HG03196 (cell line): ENCODE results near the gene CAMTA1.

Experiments
- ATAC-seq: cut with Tn5 transposase; IDR thresholded peaks from one replicate; pipeline ENCODE4 v1.9.1; 2021; ENCODE audit not compliant: unreplicated experiment

CAMTA1 gene

GRCh38 chr1:7610106-7610731 is 825.0 kb downstream of the CAMTA1 start:
- no peak for ATAC-seq

GRCh38 chr1:7610936-7611335 is 825.7 kb downstream of the CAMTA1 start:
- no peak for ATAC-seq

GRCh38 chr1:7611421-7612010 is 826.3 kb downstream of the CAMTA1 start:
- ATAC-seq: no peak

- no peak for ATAC-seq
Observed at GRCh38 chr1:7613106-7613850, 828.0 kb downstream of the CAMTA1 start.

GRCh38 chr1:7613851-7614205 is 828.6 kb downstream of the CAMTA1 start:
- no peak for ATAC-seq

GRCh38 chr1:7614576-7615074 is 829.4 kb downstream of the CAMTA1 start:
- ATAC-seq: no peak

- no peak for ATAC-seq
Observed at GRCh38 chr1:7615138-7615537, 829.9 kb downstream of the CAMTA1 start.

- ATAC-seq: no peak
Observed at GRCh38 chr1:7616076-7616832, 831.0 kb downstream of the CAMTA1 start.

- ATAC-seq: no peak
Observed at GRCh38 chr1:7616953-7617352, 831.7 kb downstream of the CAMTA1 start.

GRCh38 chr1:7617826-7618225 is 832.6 kb downstream of the CAMTA1 start:
- no peak for ATAC-seq

- ATAC-seq: no peak
Observed at GRCh38 chr1:7620196-7620595, 834.9 kb downstream of the CAMTA1 start.

- no peak for ATAC-seq
Observed at GRCh38 chr1:7621334-7622219, 836.3 kb downstream of the CAMTA1 start.

GRCh38 chr1:7623842-7624241 is 838.6 kb downstream of the CAMTA1 start:
- ATAC-seq: no peak

GRCh38 chr1:7624791-7625355 is 839.6 kb downstream of the CAMTA1 start:
- ATAC-seq: no peak

- ATAC-seq: no peak
Observed at GRCh38 chr1:7625401-7625800, 840.1 kb downstream of the CAMTA1 start.

- no peak for ATAC-seq
Observed at GRCh38 chr1:7628273-7628672, 843.0 kb downstream of the CAMTA1 start.

- no peak for ATAC-seq
Observed at GRCh38 chr1:7629011-7629410, 843.8 kb downstream of the CAMTA1 start.

GRCh38 chr1:7629465-7630195 is 844.4 kb downstream of the CAMTA1 start:
- no peak for ATAC-seq

- ATAC-seq: no peak
Observed at GRCh38 chr1:7630378-7630777, 845.1 kb downstream of the CAMTA1 start.

GRCh38 chr1:7632176-7632575 is 846.9 kb downstream of the CAMTA1 start:
- ATAC-seq: no peak
